ENCODE results near the gene ZDHHC6.

ZDHHC6 gene

DNA sequence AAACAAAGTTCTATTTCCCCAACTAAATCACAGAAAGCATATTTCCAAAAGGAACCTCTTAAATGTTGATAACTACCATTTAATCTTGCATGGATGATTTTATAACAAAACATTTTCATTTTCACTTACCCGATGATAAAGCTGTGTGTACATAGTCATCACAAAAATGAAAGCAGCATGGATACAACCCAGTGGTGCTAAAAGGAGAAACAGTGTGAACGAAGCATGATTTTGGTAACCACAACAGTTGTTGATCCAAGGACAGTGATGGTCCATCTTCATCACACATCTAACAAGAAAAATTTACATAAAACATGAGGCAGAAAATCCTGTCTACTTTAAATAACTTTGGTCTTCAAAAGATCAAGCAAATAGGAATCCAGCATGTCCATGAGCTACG lies 4.7 kb downstream of the ZDHHC6 start:
- Histone ChIP-seq H3K4ac (ENCODE audit: low read depth, low read length) (no peak overlapping the region), H3K4me1 (ENCODE audit: control insufficient read depth in 1 of 2, insufficient read depth in 2 of 2, low read length in 2 of 2) (peaks cover 0 to 5% of the 10 kb centered on the region in 2 experiments), H4K8ac (ENCODE audit: low read depth, low read length) (no peak overlapping the region), H3K9me3 (ENCODE audit: insufficient read depth, low read depth, low read length) (no peaks in the 10 kb centered on the region), H3K79me1 (ENCODE audit: low read length) (peaks cover 6% of the 10 kb centered on the region), H3K36me3 (ENCODE audit: control insufficient read depth in 1 of 2, insufficient read depth in 2 of 2, low read length in 2 of 2) (peaks cover 1 to 24% of the 10 kb centered on the region in 2 experiments), H3K18ac (ENCODE audit: low read length) (no peak overlapping the region), H2AFZ (ENCODE audit: insufficient read depth, low read length, poor library complexity) (no peak overlapping the region), H3K9ac (ENCODE audit: low read length) (no peak overlapping the region), H3K14ac (ENCODE audit: low read length) (no peak overlapping the region), H2BK5ac (ENCODE audit: low read depth, low read length, poor library complexity) (no peak overlapping the region), H3K27me3 (ENCODE audit: insufficient read depth, low read length) (no peaks in the 10 kb centered on the region), H3K27ac (ENCODE audit: low read depth, low read length) (no peak overlapping the region), H2BK120ac (ENCODE audit: insufficient read depth, low read length, poor library complexity) (no peak overlapping the region), H3K4me3 (ENCODE audit: low read depth, low read length) (no peak overlapping the region), H4K12ac (ENCODE audit: low read depth, low read length) (no peak overlapping the region), H3K79me2 (ENCODE audit: control insufficient read depth, insufficient read depth, low read length, poor library complexity) (peaks cover 4% of the 10 kb centered on the region), H2BK12ac (ENCODE audit: low read length) (no peak overlapping the region), H4K91ac (ENCODE audit: low read depth, low read length) (no peak overlapping the region), H3K4me2 (ENCODE audit: low read length) (no peak overlapping the region), H3K23ac (ENCODE audit: low read length) (no peak overlapping the region), H2AK5ac (ENCODE audit: low read length) (no peak overlapping the region)
- no CpG with 5 or more reads among the region's 3 CpGs for WGBS (ENCODE audit: extremely low coverage, insufficient coverage, insufficient read length)
- DNase-seq: no peak

DNA sequence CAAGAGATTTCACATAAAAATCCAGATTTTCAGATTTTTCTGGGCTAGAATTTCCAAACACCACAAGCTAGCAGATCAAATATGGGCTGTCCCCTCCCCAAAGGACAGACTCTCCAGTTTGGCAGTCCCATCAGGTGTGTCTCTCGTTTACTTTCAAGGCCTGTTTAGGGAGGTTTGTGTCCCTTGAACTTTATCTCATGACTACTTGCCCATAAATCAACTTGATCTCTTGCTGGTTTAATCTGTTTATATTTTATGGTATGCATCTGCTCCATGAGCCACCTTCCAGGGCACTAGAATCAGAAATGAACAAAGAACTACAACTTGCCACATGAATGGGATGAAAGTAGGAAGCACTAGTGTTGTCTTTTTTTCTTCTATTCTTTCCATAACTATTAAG lies 5.2 kb downstream of the ZDHHC6 start:
- H4K12ac ChIP-seq (ENCODE audit: low read depth, low read length): no peak overlapping the region
- no CpG with 5 or more reads among the region's 1 CpG for WGBS (ENCODE audit: extremely low coverage, insufficient coverage, insufficient read length)
- peaks cover 3% of the 10 kb centered on the region for H3K79me2 ChIP-seq (ENCODE audit: control insufficient read depth, insufficient read depth, low read length, poor library complexity)
- no peak overlapping the region for H2BK120ac ChIP-seq (ENCODE audit: insufficient read depth, low read length, poor library complexity)
- no peak overlapping the region for H3K23ac ChIP-seq (ENCODE audit: low read length)
- H3K9ac ChIP-seq (ENCODE audit: low read length): no peak overlapping the region
- H2BK5ac ChIP-seq (ENCODE audit: low read depth, low read length, poor library complexity): no peak overlapping the region
- H4K91ac ChIP-seq (ENCODE audit: low read depth, low read length): no peak overlapping the region
- DNase-seq: no peak
- H2AFZ ChIP-seq (ENCODE audit: insufficient read depth, low read length, poor library complexity): no peak overlapping the region
- H3K27me3 ChIP-seq (ENCODE audit: insufficient read depth, low read length): no peaks in the 10 kb centered on the region
- no peak overlapping the region for H3K27ac ChIP-seq (ENCODE audit: low read depth, low read length)
- peaks cover 2% of the 10 kb centered on the region for H3K79me1 ChIP-seq (ENCODE audit: low read length)
- H3K4me3 ChIP-seq (ENCODE audit: low read depth, low read length): no peak overlapping the region
- no peak overlapping the region for H4K8ac ChIP-seq (ENCODE audit: low read depth, low read length)
- no peak overlapping the region for H2AK5ac ChIP-seq (ENCODE audit: low read length)
- H3K4me1 ChIP-seq (ENCODE audit: control insufficient read depth in 1 of 2, insufficient read depth in 2 of 2, low read length in 2 of 2): peaks cover 0 to 5% of the 10 kb centered on the region in 2 experiments
- H3K18ac ChIP-seq (ENCODE audit: low read length): no peak overlapping the region
- no peak overlapping the region for H2BK12ac ChIP-seq (ENCODE audit: low read length)
- no peak overlapping the region for H3K4ac ChIP-seq (ENCODE audit: low read depth, low read length)
- no peaks in the 10 kb centered on the region for H3K9me3 ChIP-seq (ENCODE audit: insufficient read depth, low read depth, low read length)
- peaks cover 1 to 24% of the 10 kb centered on the region in 2 experiments for H3K36me3 ChIP-seq (ENCODE audit: control insufficient read depth in 1 of 2, insufficient read depth in 2 of 2, low read length in 2 of 2)
- H3K4me2 ChIP-seq (ENCODE audit: low read length): no peak overlapping the region
- H3K14ac ChIP-seq (ENCODE audit: low read length): no peak overlapping the region

DNA sequence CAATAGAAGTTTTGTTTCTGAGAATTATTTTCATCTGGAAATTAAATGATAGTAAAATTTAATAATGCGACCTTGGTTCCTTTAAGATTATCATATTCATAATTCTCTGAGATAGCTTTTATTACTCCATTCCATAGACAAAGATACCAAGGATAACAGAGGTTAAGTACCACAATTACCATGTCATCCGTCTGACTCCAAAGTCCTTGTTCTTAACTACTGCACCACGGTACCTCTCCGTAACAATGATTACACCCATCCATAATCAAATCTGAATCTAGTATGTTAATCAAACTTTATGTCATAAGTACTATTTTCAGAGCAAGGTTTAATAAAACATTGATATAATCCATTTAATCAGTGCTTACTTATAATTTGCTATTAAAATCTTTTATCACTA lies 8.4 kb downstream of the ZDHHC6 start:
- H2BK12ac ChIP-seq (ENCODE audit: low read length): no peak overlapping the region
- no peak overlapping the region for H3K4me3 ChIP-seq (ENCODE audit: low read depth, low read length)
- no peak overlapping the region for H2AK5ac ChIP-seq (ENCODE audit: low read length)
- H3K27me3 ChIP-seq (ENCODE audit: insufficient read depth, low read length): no peaks in the 10 kb centered on the region
- no peak overlapping the region for H3K18ac ChIP-seq (ENCODE audit: low read length)
- DNase-seq: no peak
- H3K79me1 ChIP-seq (ENCODE audit: low read length): no peaks in the 10 kb centered on the region
- H4K12ac ChIP-seq (ENCODE audit: low read depth, low read length): no peak overlapping the region
- H4K8ac ChIP-seq (ENCODE audit: low read depth, low read length): no peak overlapping the region
- WGBS (ENCODE audit: extremely low coverage, insufficient coverage, insufficient read length): no CpG with 5 or more reads among the region's 4 CpGs
- H3K23ac ChIP-seq (ENCODE audit: low read length): no peak overlapping the region
- H3K4me2 ChIP-seq (ENCODE audit: low read length): no peak overlapping the region
- H2BK5ac ChIP-seq (ENCODE audit: low read depth, low read length, poor library complexity): no peak overlapping the region
- H3K36me3 ChIP-seq (ENCODE audit: control insufficient read depth in 1 of 2, insufficient read depth in 2 of 2, low read length in 2 of 2): peaks cover 1 to 19% of the 10 kb centered on the region in 2 experiments
- H2AFZ ChIP-seq (ENCODE audit: insufficient read depth, low read length, poor library complexity): no peak overlapping the region
- H3K9me3 ChIP-seq (ENCODE audit: insufficient read depth, low read depth, low read length): no peaks in the 10 kb centered on the region
- no peak overlapping the region for H3K14ac ChIP-seq (ENCODE audit: low read length)
- H2BK120ac ChIP-seq (ENCODE audit: insufficient read depth, low read length, poor library complexity): no peak overlapping the region
- no peaks in the 10 kb centered on the region for H3K4me1 ChIP-seq (ENCODE audit: control insufficient read depth in 1 of 2, insufficient read depth in 2 of 2, low read length in 2 of 2)
- no peak overlapping the region for H3K4ac ChIP-seq (ENCODE audit: low read depth, low read length)
- no peak overlapping the region for H3K9ac ChIP-seq (ENCODE audit: low read length)
- no peak overlapping the region for H3K27ac ChIP-seq (ENCODE audit: low read depth, low read length)
- H4K91ac ChIP-seq (ENCODE audit: low read depth, low read length): no peak overlapping the region
- no peaks in the 10 kb centered on the region for H3K79me2 ChIP-seq (ENCODE audit: control insufficient read depth, insufficient read depth, low read length, poor library complexity)

DNA sequence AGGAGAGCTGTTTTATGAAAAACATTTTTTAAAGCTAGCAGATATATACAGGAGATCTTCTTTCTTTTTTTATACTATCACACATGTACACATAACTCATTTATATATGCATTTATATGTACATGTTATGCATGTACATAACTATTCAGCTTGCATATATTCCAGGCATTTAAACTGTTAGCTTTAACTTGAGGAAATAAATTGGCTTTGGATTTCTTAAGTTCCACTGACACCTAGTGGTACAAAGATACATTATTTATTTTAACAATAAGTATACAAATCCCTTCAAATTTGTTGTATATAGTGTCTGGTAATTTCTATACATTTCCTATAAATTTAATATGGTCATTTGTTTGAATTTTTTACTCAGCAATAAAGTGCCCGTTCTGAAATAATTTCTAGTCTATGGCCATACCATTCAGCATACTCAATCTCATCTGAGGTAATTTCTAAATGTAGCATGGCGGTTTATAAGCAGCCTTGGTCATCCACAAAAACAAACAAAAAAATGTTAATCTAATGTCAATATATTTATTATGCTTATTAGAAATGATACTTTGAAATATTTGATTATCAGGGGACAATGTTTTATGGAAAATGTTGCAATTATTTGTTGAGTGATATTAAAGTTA lies 11.6 kb downstream of the ZDHHC6 start:
- Histone ChIP-seq H3K4me1 (ENCODE audit: control insufficient read depth in 1 of 2, insufficient read depth in 2 of 2, low read length in 2 of 2) (no peaks in the 10 kb centered on the region), H3K9me3 (ENCODE audit: insufficient read depth, low read depth, low read length) (no peaks in the 10 kb centered on the region), H3K27ac (ENCODE audit: low read depth, low read length) (no peak overlapping the region), H3K36me3 (ENCODE audit: control insufficient read depth in 1 of 2, insufficient read depth in 2 of 2, low read length in 2 of 2) (peaks cover 1 to 21% of the 10 kb centered on the region in 2 experiments), H2BK120ac (ENCODE audit: insufficient read depth, low read length, poor library complexity) (no peak overlapping the region), H3K9ac (ENCODE audit: low read length) (no peak overlapping the region), H4K91ac (ENCODE audit: low read depth, low read length) (no peak overlapping the region), H4K8ac (ENCODE audit: low read depth, low read length) (no peak overlapping the region), H4K12ac (ENCODE audit: low read depth, low read length) (no peak overlapping the region), H3K79me2 (ENCODE audit: control insufficient read depth, insufficient read depth, low read length, poor library complexity) (no peaks in the 10 kb centered on the region), H3K79me1 (ENCODE audit: low read length) (no peaks in the 10 kb centered on the region), H3K18ac (ENCODE audit: low read length) (no peak overlapping the region), H2AFZ (ENCODE audit: insufficient read depth, low read length, poor library complexity) (no peak overlapping the region), H3K23ac (ENCODE audit: low read length) (no peak overlapping the region), H3K4ac (ENCODE audit: low read depth, low read length) (no peak overlapping the region), H2BK5ac (ENCODE audit: low read depth, low read length, poor library complexity) (no peak overlapping the region), H3K27me3 (ENCODE audit: insufficient read depth, low read length) (no peaks in the 10 kb centered on the region), H2BK12ac (ENCODE audit: low read length) (no peak overlapping the region), H3K14ac (ENCODE audit: low read length) (no peak overlapping the region), H3K4me2 (ENCODE audit: low read length) (no peak overlapping the region), H3K4me3 (ENCODE audit: low read depth, low read length) (no peak overlapping the region), H2AK5ac (ENCODE audit: low read length) (no peak overlapping the region)
- no CpG with 5 or more reads among the region's 2 CpGs for WGBS (ENCODE audit: extremely low coverage, insufficient coverage, insufficient read length)
- DNase-seq: peak; percentile 17 to 81

Data from trophoblast cell (in vitro differentiated cells and primary cell).